Activated naive CD8-positive, alpha-beta T cell treated with anti-CD3 and anti-CD28 coated beads, Interleukin-2, amount 10 ng/mL, durations not matched to agents 7 days and 5 days (primary cell): ENCODE data around the gene MINDY4. TPM values are rescaled to one million over a fixed set of nuclear protein-coding genes. Genes with fewer than 3 reads are reported as not detected.

Experiments
- ATAC-seq: fragments of 150-1000 bp; cut with Tn5 transposase; one replicate; pipeline ENCODE4 v1.10.0; 2021; ENCODE audit warnings: low read depth, moderate library complexity
- POLR2A ChIA-PET: fragments of 350-600 bp; sonication (Branson Sonifier 250); formaldehyde crosslinking; loops from one replicate; lab custom pipeline; 2021; ENCODE audit warnings: antibody characterized with exemption; lab: Charles Lee
- DNase-seq: peaks from one replicate; pipeline ENCODE4 v3.0.0; 2021
- H3K27ac Mint-ChIP-seq: one replicate; pipeline ENCODE4 v1.8.0; 2022; ENCODE audit warnings: mild to moderate bottlenecking, mixed read lengths
- H3K27me3 Mint-ChIP-seq: one replicate; pipeline ENCODE4 v1.8.0; 2022; ENCODE audit warnings: mild to moderate bottlenecking, moderate library complexity, mixed read lengths
- H3K36me3 Mint-ChIP-seq: one replicate; pipeline ENCODE4 v1.8.0; 2021; ENCODE audit warnings: mild to moderate bottlenecking, mixed read lengths
- H3K4me1 Mint-ChIP-seq: one replicate; pipeline ENCODE4 v1.8.0; 2021; ENCODE audit warnings: mixed read lengths
- H3K4me3 Mint-ChIP-seq: one replicate; pipeline ENCODE4 v1.8.0; 2022; ENCODE audit warnings: mild to moderate bottlenecking, moderate library complexity, mixed read lengths
- H3K9me3 Mint-ChIP-seq: one replicate; pipeline ENCODE4 v1.8.0; 2021; ENCODE audit warnings: mixed read lengths
- total RNA-seq, 2 experiments: library from RNA; stranded (reverse); gene quantifications; one replicate each; pipeline ENCODE4 v1.2.3, GENCODE V29; 2021

Gene MINDY4
- total RNA-seq, 2 experiments from 2014 or later, result 1.1 to 1.6 TPM

DNA sequence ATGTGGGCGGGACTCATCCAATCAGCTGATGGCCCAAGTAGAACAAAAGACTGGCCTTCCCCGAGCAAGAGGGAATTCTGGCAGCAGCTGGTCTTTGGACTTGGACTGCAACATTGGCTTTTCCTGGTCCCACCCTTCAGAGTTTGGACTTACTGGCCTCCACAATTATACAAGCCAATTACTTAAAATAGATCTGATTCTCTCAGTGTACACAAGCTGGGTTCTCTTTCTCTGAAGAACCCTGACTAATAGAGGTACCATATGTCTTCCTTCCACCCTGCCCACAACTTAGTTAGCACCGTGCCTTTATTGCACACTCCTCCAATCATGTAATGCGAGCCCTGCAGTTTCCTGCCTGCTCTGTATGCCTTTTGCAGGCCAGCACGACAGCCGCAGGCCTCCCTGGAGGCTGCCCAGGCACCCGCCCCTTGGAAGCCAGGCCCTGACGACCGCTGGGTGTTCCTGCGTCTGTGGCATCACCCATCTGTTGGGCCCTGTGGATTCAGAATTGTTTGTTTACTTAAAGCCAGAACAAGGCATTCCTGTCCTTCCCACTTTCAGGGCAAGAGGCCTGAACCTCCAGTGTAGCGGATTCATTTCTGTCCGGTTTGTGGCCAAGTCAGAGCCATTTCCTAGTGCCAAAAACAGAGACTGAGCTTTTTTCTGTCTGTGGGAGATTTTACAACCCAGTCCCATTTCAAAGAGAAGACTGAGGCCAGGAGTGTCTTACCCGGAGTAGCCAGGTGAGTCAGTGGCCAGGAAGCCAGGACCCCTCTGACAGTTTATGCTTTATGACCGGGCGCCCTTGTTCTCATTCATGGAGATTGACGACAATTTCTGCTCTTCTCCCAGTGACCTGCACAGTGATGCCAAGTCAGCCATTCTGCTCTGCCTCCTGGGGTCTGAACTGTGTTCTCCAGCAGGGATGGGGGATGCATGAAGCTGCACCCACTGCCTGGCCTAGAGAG, 20.2 kb upstream of the MINDY4 start:
- Mint-ChIP-seq H3K27me3 (peaks cover 9% of the 10 kb centered on the region), H3K4me3 (no peak overlapping the region), H3K27ac (no peak overlapping the region), H3K36me3 (no peaks in the 10 kb centered on the region), H3K9me3 (no peaks in the 10 kb centered on the region), H3K4me1 (no peaks in the 10 kb centered on the region)
- POLR2A ChIA-PET, result interaction anchor here (0.7 kb wide), 1 partner anchor 42 kb away, joined by 4 read pairs; no protein-coding TSS in a partner anchor
- ATAC-seq, result no peak
- no peak for DNase-seq

DNA sequence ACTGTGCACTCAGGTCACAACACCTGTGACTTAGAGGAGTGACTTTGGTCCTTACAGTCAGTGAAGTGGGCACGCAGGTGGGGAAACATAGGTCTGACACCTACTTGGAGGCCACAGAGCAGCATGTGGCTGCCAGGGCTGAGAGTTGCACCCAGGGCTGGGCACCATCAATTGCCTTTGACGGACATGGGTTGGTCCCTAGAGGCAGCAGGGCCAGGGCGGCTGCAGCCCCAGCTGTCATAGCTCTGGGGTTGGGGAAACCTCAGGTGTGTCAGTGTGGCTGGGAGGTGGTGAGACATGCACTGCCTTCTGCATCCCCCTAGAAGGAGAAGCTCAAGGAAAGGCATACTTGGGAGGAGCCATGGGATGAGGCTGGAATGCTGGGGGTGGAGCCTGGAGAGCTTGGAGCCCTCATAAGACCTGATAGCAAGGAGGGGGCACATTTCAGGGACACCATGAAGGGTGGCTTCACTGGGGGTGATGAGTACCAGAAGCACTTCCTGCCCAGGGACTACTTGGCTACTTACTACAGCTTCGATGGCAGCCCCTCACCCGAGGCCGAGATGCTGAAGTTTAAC, 19.4 kb upstream of the MINDY4 start, which contains the start of gene INMT:
Gene INMT, plus strand, starts transcription at position 440 of the 578 bp plus-strand sequence. Its CDS starts 16 bp downstream, at position 456.
- no peak within 1 kb of the TSS for H3K4me3 Mint-ChIP-seq
- peaks cover 9% of the 10 kb centered on the region for H3K27me3 Mint-ChIP-seq
- ATAC-seq (no peak), DNase-seq (no peak)
- no peaks in the 10 kb centered on the region for H3K9me3 Mint-ChIP-seq
- POLR2A ChIA-PET, result no interaction called here
- H3K27ac Mint-ChIP-seq, result no peak within 1 kb of the TSS
- no peaks in the 10 kb centered on the region for H3K36me3 Mint-ChIP-seq
- no peaks in the 10 kb centered on the region for H3K4me1 Mint-ChIP-seq

DNA sequence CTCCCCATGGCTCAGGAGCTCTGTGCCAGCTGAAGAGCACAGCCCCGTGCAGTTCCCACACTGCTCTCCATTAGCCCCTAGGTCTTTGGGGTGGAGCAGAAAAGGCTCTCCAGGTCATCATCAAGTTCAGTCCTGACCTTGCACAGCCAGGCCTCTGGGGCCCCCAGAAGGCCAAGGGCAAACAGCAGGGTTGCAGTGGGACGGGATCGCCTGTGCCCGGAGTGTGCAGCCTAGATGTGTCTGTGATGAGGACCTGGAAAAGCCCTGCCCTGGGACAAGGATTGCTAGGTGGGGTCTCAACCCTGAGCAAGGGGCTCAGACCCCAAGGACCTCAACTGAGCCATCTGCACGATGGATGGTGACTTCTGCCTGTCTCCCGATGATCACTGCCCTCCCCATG, 18.7 kb upstream of the MINDY4 start:
- no peak overlapping the region for H3K4me3 Mint-ChIP-seq
- H3K9me3 Mint-ChIP-seq, result no peaks in the 10 kb centered on the region
- POLR2A ChIA-PET, result no interaction called here
- H3K4me1 Mint-ChIP-seq, result no peaks in the 10 kb centered on the region
- no peak for DNase-seq
- H3K36me3 Mint-ChIP-seq, result no peaks in the 10 kb centered on the region
- H3K27me3 Mint-ChIP-seq, result peaks cover 4% of the 10 kb centered on the region
- ATAC-seq, result no peak
- H3K27ac Mint-ChIP-seq, result no peak overlapping the region

DNA sequence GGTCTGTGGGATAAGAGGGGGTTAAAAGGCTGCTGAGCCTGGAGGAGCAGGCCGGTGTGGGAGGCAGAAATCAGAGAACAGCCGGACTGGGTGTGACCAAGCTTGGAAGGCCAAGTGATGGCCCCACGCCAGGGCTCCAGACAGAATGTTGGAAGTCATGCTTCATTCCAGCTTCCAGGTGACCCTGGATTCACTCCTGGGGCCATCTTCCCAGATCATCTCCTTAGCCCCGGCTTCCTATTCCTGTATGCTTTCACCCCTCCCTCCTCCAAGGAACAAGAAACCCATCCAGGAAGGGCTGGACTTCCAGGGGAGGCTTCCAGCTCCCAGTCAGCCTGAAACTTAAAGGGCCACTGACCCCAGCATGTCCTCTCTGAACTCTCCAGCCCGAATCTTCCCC, 18.2 kb upstream of the MINDY4 start:
- H3K4me3 Mint-ChIP-seq, result no peak overlapping the region

DNA sequence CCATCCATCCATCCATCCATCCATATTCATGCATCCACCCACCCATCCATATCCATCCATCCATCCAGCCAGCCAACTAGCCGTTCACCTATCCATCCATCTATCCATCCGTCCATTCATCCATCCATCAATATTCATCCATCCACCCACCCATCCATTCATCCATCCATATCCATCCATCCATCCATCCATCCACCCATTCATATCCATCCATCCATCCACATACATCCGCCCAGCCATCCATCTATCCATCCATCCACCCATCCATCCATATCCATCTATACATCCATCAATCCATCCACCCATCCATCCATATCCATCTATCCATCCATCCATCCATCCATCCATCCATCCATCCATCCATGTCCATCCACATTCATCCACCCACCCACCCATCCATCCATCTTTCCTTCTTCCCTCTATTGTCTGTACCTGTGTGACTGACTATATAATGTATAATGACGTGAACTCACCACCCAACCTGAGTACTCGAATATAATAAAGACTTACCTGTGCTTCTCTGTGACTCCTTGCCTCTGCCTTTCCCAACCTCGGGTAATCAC, 16.8 kb upstream of the MINDY4 start:
- DNase-seq, result no peak
- Mint-ChIP-seq H3K9me3 (no peaks in the 10 kb centered on the region), H3K4me3 (no peak overlapping the region), H3K36me3 (no peaks in the 10 kb centered on the region), H3K27me3 (peaks cover 4% of the 10 kb centered on the region), H3K27ac (no peak overlapping the region), H3K4me1 (no peaks in the 10 kb centered on the region)
- POLR2A ChIA-PET, result no interaction called here
- ATAC-seq, result no peak

More for the DNA sequence above, 18.2 kb upstream of the MINDY4 start:
- H3K27me3 Mint-ChIP-seq, result peaks cover 6% of the 10 kb centered on the region
- POLR2A ChIA-PET, result no interaction called here
- no peaks in the 10 kb centered on the region for H3K4me1 Mint-ChIP-seq
- no peaks in the 10 kb centered on the region for H3K9me3 Mint-ChIP-seq
- no peak overlapping the region for H3K27ac Mint-ChIP-seq
- DNase-seq (no peak), ATAC-seq (no peak)
- H3K36me3 Mint-ChIP-seq, result no peaks in the 10 kb centered on the region

GRCh38 chr7:30755384-30756154, 15.6 kb upstream of the MINDY4 start:
- ATAC-seq, result no peak
- no peak for DNase-seq
- POLR2A ChIA-PET, result no interaction called here
- no peak overlapping the region for H3K27ac Mint-ChIP-seq
- no peaks in the 10 kb centered on the region for H3K36me3 Mint-ChIP-seq
- peaks cover 9% of the 10 kb centered on the region for H3K27me3 Mint-ChIP-seq
- H3K9me3 Mint-ChIP-seq, result no peaks in the 10 kb centered on the region
- H3K4me1 Mint-ChIP-seq, result no peaks in the 10 kb centered on the region
- no peak overlapping the region for H3K4me3 Mint-ChIP-seq

- H3K27ac Mint-ChIP-seq, result no peak overlapping the region
- no peaks in the 10 kb centered on the region for H3K4me1 Mint-ChIP-seq
- H3K9me3 Mint-ChIP-seq, result no peaks in the 10 kb centered on the region
- no peak overlapping the region for H3K4me3 Mint-ChIP-seq
- ATAC-seq, result no peak
- H3K36me3 Mint-ChIP-seq, result no peaks in the 10 kb centered on the region
- POLR2A ChIA-PET, result no interaction called here
- peaks cover 14% of the 10 kb centered on the region for H3K27me3 Mint-ChIP-seq
- no peak for DNase-seq
Measured at GRCh38 chr7:30757342-30757692, 13.9 kb upstream of the MINDY4 start.

- POLR2A ChIA-PET, result no interaction called here
- H3K4me1 Mint-ChIP-seq, result no peaks in the 10 kb centered on the region
- H3K9me3 Mint-ChIP-seq, result no peaks in the 10 kb centered on the region
- H3K27me3 Mint-ChIP-seq, result peaks cover 14% of the 10 kb centered on the region
- H3K36me3 Mint-ChIP-seq, result no peaks in the 10 kb centered on the region
- no peak for DNase-seq
- H3K4me3 Mint-ChIP-seq, result no peak overlapping the region
- H3K27ac Mint-ChIP-seq, result no peak overlapping the region
- ATAC-seq, result no peak
Measured at GRCh38 chr7:30760514-30761213, 10.6 kb upstream of the MINDY4 start.

DNA sequence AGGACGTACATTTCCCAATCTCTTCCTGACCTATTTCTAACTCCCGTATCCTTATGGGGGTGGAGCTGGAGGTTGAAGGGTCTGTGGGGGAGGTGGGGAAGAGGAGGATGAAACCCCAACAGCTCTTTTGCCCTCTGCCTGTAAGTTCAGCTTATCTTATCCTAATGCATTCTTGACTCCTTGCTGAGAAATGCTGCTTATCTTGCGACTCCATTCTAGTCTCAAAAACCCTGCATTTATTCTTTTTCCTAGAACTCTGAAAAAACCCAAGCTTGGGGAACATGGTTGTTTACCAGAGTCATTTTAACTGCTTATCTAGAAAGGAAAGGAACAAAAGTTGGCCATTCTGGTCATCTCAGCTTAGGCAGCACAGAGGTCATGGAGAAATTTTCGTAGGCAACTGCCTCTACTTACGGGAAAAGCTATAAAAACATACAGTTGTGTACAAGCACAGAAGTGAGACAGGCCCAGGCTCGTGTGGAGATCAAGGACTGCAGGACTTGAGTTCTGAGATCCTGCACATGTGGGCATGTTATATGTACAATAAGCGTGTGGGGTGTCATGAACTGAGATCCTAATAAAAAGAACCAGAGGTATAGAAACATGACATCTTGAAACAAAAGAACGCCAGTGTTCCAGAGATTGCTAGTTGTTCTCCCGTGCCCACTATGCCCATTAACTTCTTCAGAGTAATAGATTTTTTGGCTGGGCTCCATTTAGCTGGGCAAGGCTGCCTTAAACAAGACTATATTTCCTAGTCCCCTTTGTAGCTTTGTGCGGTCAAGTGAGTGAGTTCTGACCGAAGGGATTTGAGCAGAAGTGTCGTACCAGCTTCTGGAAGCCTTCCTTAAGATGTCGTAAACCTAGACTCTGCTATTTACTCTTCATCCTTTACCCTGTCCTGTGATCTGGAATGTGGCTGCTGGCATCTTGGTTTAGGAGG, 9.7 kb upstream of the MINDY4 start:
- POLR2A ChIA-PET, result no interaction called here
- Mint-ChIP-seq H3K27me3 (peaks cover 14% of the 10 kb centered on the region), H3K27ac (no peak overlapping the region)

GRCh38 chr7:30764030-30764975, 6.9 kb upstream of the MINDY4 start:
- Mint-ChIP-seq H3K27ac (no peak overlapping the region), H3K27me3 (peaks cover 14% of the 10 kb centered on the region), H3K9me3 (no peaks in the 10 kb centered on the region), H3K4me3 (no peak overlapping the region), H3K36me3 (no peaks in the 10 kb centered on the region), H3K4me1 (no peaks in the 10 kb centered on the region)
- ATAC-seq, result no peak
- DNase-seq, result no peak
- POLR2A ChIA-PET, result no interaction called here

More for the DNA sequence above, 9.7 kb upstream of the MINDY4 start:
- ATAC-seq, result no peak
- H3K4me3 Mint-ChIP-seq, result no peak overlapping the region
- no peaks in the 10 kb centered on the region for H3K36me3 Mint-ChIP-seq
- no peak for DNase-seq
- no peaks in the 10 kb centered on the region for H3K9me3 Mint-ChIP-seq
- H3K4me1 Mint-ChIP-seq, result no peaks in the 10 kb centered on the region

DNA sequence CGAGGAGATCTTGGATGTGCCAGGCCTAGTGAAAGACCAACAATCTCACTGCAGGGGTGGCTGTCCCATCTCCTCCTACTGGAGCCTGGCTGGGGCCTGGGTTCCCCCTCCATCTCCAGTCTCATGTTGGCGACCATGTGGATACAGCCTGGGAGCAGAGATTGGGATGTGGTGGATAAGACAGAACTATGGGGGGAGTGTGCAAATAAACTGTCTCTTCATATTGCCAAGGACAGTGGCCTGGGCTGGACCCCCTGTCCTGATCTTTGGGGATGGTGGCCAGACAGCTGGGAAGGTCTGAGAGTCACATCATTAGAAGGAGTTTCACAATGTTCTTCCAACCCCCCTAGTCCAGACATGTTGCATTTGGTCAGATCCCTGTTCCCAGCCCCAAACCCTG, 5.8 kb upstream of the MINDY4 start:
- no peak overlapping the region for H3K4me3 Mint-ChIP-seq
- POLR2A ChIA-PET, result no interaction called here

More for the DNA sequence above, 5.8 kb upstream of the MINDY4 start:
- no peak for DNase-seq
- H3K27me3 Mint-ChIP-seq, result peaks cover 11% of the 10 kb centered on the region
- H3K4me1 Mint-ChIP-seq, result no peaks in the 10 kb centered on the region
- ATAC-seq, result no peak
- H3K36me3 Mint-ChIP-seq, result no peaks in the 10 kb centered on the region
- H3K27ac Mint-ChIP-seq, result no peak overlapping the region
- H3K9me3 Mint-ChIP-seq, result no peaks in the 10 kb centered on the region
